22Rv1 (cell line): ENCODE measurements around the gene LRRC38.

Experiments used
- ZFX ChIP-seq: fragments of 450-650 bp; IDR thresholded peaks from 2 replicates; pipeline ENCODE4 v1.6.1; 2017; ENCODE audit warnings: antibody characterized with exemption, borderline replicate concordance
- TF ChIP-seq, protein P1 (sequence below): fragments of 450-650 bp; IDR thresholded peaks from 2 replicates; pipeline ENCODE4 v1.5.1; 2017; ENCODE audit warnings: mild to moderate bottlenecking

- TF ChIP-seq, protein P1, sequence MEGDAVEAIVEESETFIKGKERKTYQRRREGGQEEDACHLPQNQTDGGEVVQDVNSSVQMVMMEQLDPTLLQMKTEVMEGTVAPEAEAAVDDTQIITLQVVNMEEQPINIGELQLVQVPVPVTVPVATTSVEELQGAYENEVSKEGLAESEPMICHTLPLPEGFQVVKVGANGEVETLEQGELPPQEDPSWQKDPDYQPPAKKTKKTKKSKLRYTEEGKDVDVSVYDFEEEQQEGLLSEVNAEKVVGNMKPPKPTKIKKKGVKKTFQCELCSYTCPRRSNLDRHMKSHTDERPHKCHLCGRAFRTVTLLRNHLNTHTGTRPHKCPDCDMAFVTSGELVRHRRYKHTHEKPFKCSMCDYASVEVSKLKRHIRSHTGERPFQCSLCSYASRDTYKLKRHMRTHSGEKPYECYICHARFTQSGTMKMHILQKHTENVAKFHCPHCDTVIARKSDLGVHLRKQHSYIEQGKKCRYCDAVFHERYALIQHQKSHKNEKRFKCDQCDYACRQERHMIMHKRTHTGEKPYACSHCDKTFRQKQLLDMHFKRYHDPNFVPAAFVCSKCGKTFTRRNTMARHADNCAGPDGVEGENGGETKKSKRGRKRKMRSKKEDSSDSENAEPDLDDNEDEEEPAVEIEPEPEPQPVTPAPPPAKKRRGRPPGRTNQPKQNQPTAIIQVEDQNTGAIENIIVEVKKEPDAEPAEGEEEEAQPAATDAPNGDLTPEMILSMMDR, result no peak
- TF ChIP-seq ZFX, result no peak
Observed at GRCh38 chr1:13478692-13479091, 35.1 kb downstream of the LRRC38 start.
